Body of pancreas (tissue), 4 donors: ENCODE results near the gene EIF3I. TPM values are rescaled to one million over a fixed set of nuclear protein-coding genes. Genes with fewer than 3 reads are reported as not detected.

ENCODE experiments used
- ATAC-seq: fragments of 150-250 bp; one replicate; pipeline ENCODE4 v1.9.1; 2016
- DNase-seq, 4 donors: peaks; one replicate each; pipeline ENCODE4 v3.0.0-alpha.2; 2019
- H3K27ac ChIP-seq, 4 donors: fragments of 200-600 bp; sonication (generic); 1 replicate in 3 of 4; 2 replicates in 1 of 4; pipeline versions ENCODE4 v1.5.1 to v1.6.1; 2016 to 2019; ENCODE audit warnings: mild to moderate bottlenecking in 1 of 4, mixed read lengths in 1 of 4, moderate library complexity in 1 of 4
- H3K27me3 ChIP-seq, 2 donors: fragments of 200-600 bp; sonication (generic); one replicate each; pipeline ENCODE4 v1.6.0; 2016; ENCODE audit warnings: mild to moderate bottlenecking in 1 of 2
- H3K36me3 ChIP-seq, 2 donors: fragments of 200-600 bp; sonication (generic); replicated peaks in 1 of 2; 2 replicates each; pipeline ENCODE4 v1.5.1; 2016; ENCODE audit warnings: low read depth in 2 of 2; ENCODE audit not compliant: insufficient read depth in 1 of 2
- H3K4me1 ChIP-seq: fragments of 200-600 bp; sonication (generic); one replicate; pipeline ENCODE4 v1.6.0; 2016
- H3K4me3 ChIP-seq, 2 donors: fragments of 200-600 bp; sonication (generic); 1 replicate in 1 of 2; 2 replicates in 1 of 2; pipeline ENCODE4 v1.5.1; 2016 to 2019
- H3K9me3 ChIP-seq, 3 donors: fragments of 200-600 bp; sonication (generic); 1 replicate in 2 of 3; 2 replicates in 1 of 3; pipeline ENCODE4 v1.5.1; 2016
- CTCF ChIP-seq, 7 experiments: fragments of 450-650 bp in 4 of 7; fragments of 200-600 bp in 3 of 7; sonication (generic) in 3 of 7; IDR thresholded peaks; one replicate each; pipeline ENCODE4 v1.5.1; 2016 to 2019; ENCODE audit warnings: antibody characterized with exemption in 7 of 7
- POLR2A ChIP-seq, 3 donors: fragments of 450-650 bp; IDR thresholded peaks; one replicate each; pipeline ENCODE4 v1.6.1; 2016; ENCODE audit warnings: antibody characterized with exemption in 3 of 3, mild to moderate bottlenecking in 2 of 3
- WGBS, 2 donors: methylation state at CpG; one replicate each; pipeline ENCODE4 v1.1.5; 2017; 5-methylcytosine and 5-hydroxymethylcytosine counted together
- intact Hi-C: fragments of 100-400 bp; cut with DNase I; formaldehyde crosslinking; loops from one replicate; pipeline ENCODE4 v1.15.1; 2023
- total RNA-seq, 2 donors: library from RNA; depleted of rRNA; stranded (reverse); fragments of >200 nt; gene quantifications; one replicate each; pipeline ENCODE4 v1.1.0, GENCODE V29; 2016

EIF3I gene
- total RNA-seq, 2 donors from 2014 or later: 69.5 to 81.7 TPM

DNA sequence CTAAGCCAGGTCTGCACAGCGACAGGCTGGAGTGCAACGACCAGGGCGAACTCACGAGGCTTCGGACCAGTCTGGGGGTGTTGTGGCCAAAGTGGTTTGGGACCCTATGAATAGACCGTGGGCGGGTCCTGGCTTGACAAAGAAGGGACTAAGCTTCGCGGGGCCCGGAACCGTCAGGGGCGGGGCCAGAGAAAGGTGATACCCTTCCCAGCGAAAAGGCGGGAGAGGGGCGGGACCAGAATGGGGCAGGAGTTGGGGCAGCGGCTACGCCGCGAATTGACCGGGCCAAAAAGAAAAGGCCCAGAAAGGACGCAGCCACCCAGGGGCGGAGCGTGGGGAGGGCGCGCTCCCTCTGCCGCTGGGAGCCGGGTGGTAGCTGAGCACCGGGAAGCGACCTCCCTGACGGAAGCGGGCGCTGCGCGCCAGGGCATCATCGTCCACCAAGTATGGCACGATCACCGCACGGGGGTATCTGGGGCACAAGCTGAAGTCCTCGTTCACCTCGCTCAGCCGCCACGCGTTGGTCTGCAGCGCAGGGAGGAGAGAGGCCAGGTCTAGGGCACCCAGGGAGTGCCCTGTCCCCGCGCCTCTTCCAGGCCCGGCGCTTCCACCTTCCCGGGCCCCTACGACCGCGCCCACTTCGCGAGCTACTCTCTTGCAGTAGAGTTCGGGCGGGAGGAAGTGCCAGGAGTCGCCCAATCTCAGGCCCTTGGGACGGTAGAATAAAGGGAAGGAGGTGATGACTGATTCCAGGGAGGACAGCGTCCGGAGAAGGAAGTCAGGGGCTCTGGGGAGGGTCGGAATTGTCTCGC lies 18.1 kb downstream of the EIF3I start:
- intact Hi-C loops: no loop called here
- TF ChIP-seq POLR2A (IDR thresholded peaks at IDR 0.05) (peak; percentile 91 to 93 (median 92)), CTCF (IDR thresholded peaks at IDR 0.05) (peak in 6 of 7 experiments; percentile 5 to 54 (median 38))
- peak; percentile 90 to 94 (median 94) for DNase-seq
- Histone ChIP-seq H3K4me1 (peaks cover 45% of the 10 kb centered on the region), H3K4me3 (peak overlapping the region; percentile 35 to 75), H3K27ac (peak overlapping the region; percentile 83 to 95 (median 90)), H3K36me3 (no peaks in the 10 kb centered on the region), H3K27me3 (no peaks in the 10 kb centered on the region), H3K9me3 (no peaks in the 10 kb centered on the region)
- WGBS, 2 donors: 1% methylated on average over 26 to 53 of the region's 62 CpGs
- ATAC-seq: peak; percentile 88

DNA sequence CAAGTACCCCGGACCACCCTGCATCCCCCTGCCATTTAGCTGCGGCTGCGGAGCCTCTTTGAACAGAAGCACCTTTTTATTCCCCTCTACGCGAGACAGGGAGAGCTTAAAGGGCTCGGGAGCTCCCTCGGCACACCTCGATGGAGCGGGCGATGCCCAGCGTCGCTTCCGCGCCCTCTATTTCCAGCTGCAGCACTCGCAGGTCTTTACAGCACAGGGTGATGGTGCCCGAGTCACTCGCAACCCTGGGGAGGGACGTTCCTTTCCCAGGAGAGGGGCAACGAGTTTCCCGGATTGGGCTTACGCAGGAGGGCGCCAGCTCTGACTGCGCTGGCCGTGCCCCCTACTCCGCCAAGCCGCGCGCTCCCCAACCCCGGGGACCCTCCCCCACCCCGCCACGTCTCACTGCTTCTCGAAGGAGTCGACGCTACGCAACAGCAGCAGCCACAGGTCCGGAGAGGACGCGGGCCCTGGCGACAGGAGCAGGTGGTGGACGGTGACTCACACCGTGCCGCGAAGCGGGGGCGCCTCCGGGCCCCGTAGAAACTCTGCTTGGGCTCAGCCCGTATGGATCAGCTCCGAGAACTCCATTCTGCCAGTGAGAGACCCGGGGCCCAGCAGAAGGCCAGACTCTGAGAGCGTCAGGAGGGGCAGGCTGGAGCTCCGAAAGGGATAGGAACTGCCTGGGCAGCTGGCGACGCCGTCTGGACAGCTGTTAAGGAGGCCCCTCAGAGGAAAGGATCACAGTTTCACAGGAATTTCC lies 19.0 kb downstream of the EIF3I start:
- DNase-seq (peak; percentile 76 to 89 (median 84)), ATAC-seq (peak; percentile 71)
- Histone ChIP-seq H3K4me3 (peak overlapping the region; percentile 35 to 75), H3K9me3 (no peaks in the 10 kb centered on the region), H3K27ac (peak overlapping the region; percentile 83 to 95 (median 90)), H3K4me1 (peaks cover 37% of the 10 kb centered on the region), H3K36me3 (no peaks in the 10 kb centered on the region), H3K27me3 (no peaks in the 10 kb centered on the region)
- TF ChIP-seq POLR2A (IDR thresholded peaks at IDR 0.05): peak; percentile 63 to 72 (median 68)
- TF ChIP-seq CTCF (IDR thresholded peaks at IDR 0.05): no peak
- 0% methylated on average over 20 to 54 of the region's 55 CpGs for WGBS, 2 donors
- intact Hi-C loops: no loop called here

GRCh38 chr1:32242341-32242851 lies 20.2 kb downstream of the EIF3I start:
- DNase-seq (peak in 2 of 4 donors; percentile 30 to 37), ATAC-seq (no peak)
- no peak overlapping the region for H3K27ac ChIP-seq
- intact Hi-C loops: no loop called here
- no peaks in the 10 kb centered on the region for H3K9me3 ChIP-seq
- H3K36me3 ChIP-seq: no peaks in the 10 kb centered on the region
- H3K4me1 ChIP-seq: peaks cover 39% of the 10 kb centered on the region
- H3K27me3 ChIP-seq: no peaks in the 10 kb centered on the region
- no peak overlapping the region for H3K4me3 ChIP-seq
- TF ChIP-seq CTCF (IDR thresholded peaks at IDR 0.05) (no peak), POLR2A (IDR thresholded peaks at IDR 0.05) (no peak)
- 36 to 37% methylated on average over 7 of the region's 7 CpGs for WGBS, 2 donors

- ATAC-seq: peak; percentile 23
- no peak within 1 kb of the TSS for H3K4me3 ChIP-seq
- WGBS, 2 donors: 67 to 86% methylated on average over 2 to 3 of the region's 3 CpGs
Observed at GRCh38 chr1:32246888-32247273, 24.7 kb downstream of the EIF3I start, which contains the start of gene FAM167B. Gene FAM167B (plus strand): TSS chr1:32247222. CDS start chr1:32247422, 200 bp downstream.

More at GRCh38 chr1:32246888-32247273, 24.7 kb downstream of the EIF3I start, which contains the start of gene FAM167B:
- H3K27ac ChIP-seq: peak within 1 kb of the TSS in 3 of 4 donors; percentile 26 to 42 (median 34)
- H3K9me3 ChIP-seq: no peaks in the 10 kb centered on the region
- intact Hi-C loops: no loop called here
- H3K4me1 ChIP-seq: peaks cover 37% of the 10 kb centered on the region
- no peaks in the 10 kb centered on the region for H3K27me3 ChIP-seq
- DNase-seq: no peak
- TF ChIP-seq CTCF (IDR thresholded peaks at IDR 0.05) (no peak), POLR2A (IDR thresholded peaks at IDR 0.05) (no peak)
- no peaks in the 10 kb centered on the region for H3K36me3 ChIP-seq
